ENCODE data around the gene CRYAA. TPM values are rescaled to one million over a fixed set of nuclear protein-coding genes. Genes with fewer than 3 reads are reported as not detected.
A peak's percentile ranks its signal among the peaks of the same experiment; 100 is the strongest.

CRYAA gene
- total RNA-seq, 1 experiment from 2014 or later: not detected

GRCh38 chr21:43190544-43190943, 21.7 kb downstream of the CRYAA start:
- no peak overlapping the region for H3K23ac ChIP-seq (ENCODE audit: insufficient read length, low read depth, low read length)
- Mint-ChIP-seq H3K27ac (no peak overlapping the region), H3K27me3 (ENCODE audit: low read depth) (peaks cover 11% of the 10 kb centered on the region), H3K9me3 (peaks cover 0 to 3% of the 10 kb centered on the region in 2 experiments; a peak in 2 of 5 replicates), H3K4me1 (peaks cover 18 to 19% of the 10 kb centered on the region in 2 experiments), H3K4me3 (no peak overlapping the region), H3K36me3 (ENCODE audit: insufficient read depth in 1 of 3, low read depth in 3 of 3) (no peaks in the 10 kb centered on the region; a peak in 3 of 7 replicates)
- H2BK20ac ChIP-seq (ENCODE audit: low read depth, low read length, poor library complexity, severe bottlenecking): no peak overlapping the region
- no peak overlapping the region for H2BK15ac ChIP-seq (ENCODE audit: low read depth, low read length)
- H2BK5ac ChIP-seq (ENCODE audit: insufficient read length, low read length): no peak overlapping the region
- H3K79me2 ChIP-seq (ENCODE audit: insufficient read depth, low read length): no peaks in the 10 kb centered on the region
- no peak overlapping the region for H2BK12ac ChIP-seq (ENCODE audit: insufficient read length, low read depth, low read length)
- no peaks in the 10 kb centered on the region for H4K20me1 ChIP-seq (ENCODE audit: control insufficient read depth, insufficient read depth, insufficient read length)
- no peak overlapping the region for H3K56ac ChIP-seq (ENCODE audit: insufficient read length, low read depth, low read length)
- no peak overlapping the region for H2AK5ac ChIP-seq (ENCODE audit: insufficient read length, low read length)
- H3K4me1 ChIP-seq (ENCODE audit: insufficient read depth, low read length): no peaks in the 10 kb centered on the region
- no peak overlapping the region for H4K5ac ChIP-seq (ENCODE audit: insufficient read length, low read depth, low read length)
- no peak overlapping the region for H3K18ac ChIP-seq (ENCODE audit: insufficient read length, low read depth, low read length)
- H4K8ac ChIP-seq (replicated peaks; ENCODE audit: insufficient read length, low read depth, low read length): no peak overlapping the region
- H3K9me3 ChIP-seq (ENCODE audit: control insufficient read depth, low read depth, low read length): no peaks in the 10 kb centered on the region
- H3T11ph ChIP-seq (ENCODE audit: low read length): no peak overlapping the region
- peak; percentile 27 for DNase-seq
- no peak overlapping the region for H4K91ac ChIP-seq (ENCODE audit: insufficient read length, low read depth, low read length)
- no peak overlapping the region for H3K27ac ChIP-seq (ENCODE audit: insufficient read length, low read depth, low read length)
- no peak overlapping the region for H3K9ac ChIP-seq (ENCODE audit: extremely low read depth, insufficient read length, low read length)
- H2BK120ac ChIP-seq (ENCODE audit: low read depth, low read length, poor library complexity, severe bottlenecking): no peak overlapping the region
- no peak overlapping the region for H3K4ac ChIP-seq (ENCODE audit: low read depth, low read length)
- no peaks in the 10 kb centered on the region for H3K79me1 ChIP-seq (ENCODE audit: insufficient read depth, low read depth, low read length, poor library complexity, severe bottlenecking)
- H3K27me3 ChIP-seq (ENCODE audit: insufficient read depth, low read length): no peaks in the 10 kb centered on the region
- H3K23me2 ChIP-seq (ENCODE audit: insufficient read length, low read depth, low read length, poor library complexity, severe bottlenecking): no peaks in the 10 kb centered on the region
- H3K14ac ChIP-seq (ENCODE audit: insufficient read depth, low read length): no peak overlapping the region
- no peak overlapping the region for H2AFZ ChIP-seq (ENCODE audit: low read length)
- WGBS (ENCODE audit: extremely low coverage, insufficient read length, low lambda C conversion rate): no CpG with 5 or more reads among the region's 6 CpGs
- no peak overlapping the region for H3K4me2 ChIP-seq (ENCODE audit: insufficient read depth, insufficient read length, low read length)
- TF ChIP-seq CTCF (conservative IDR thresholded peaks at IDR 0.05): peak; percentile 40; the same call in 2 of the 3 replicates
